Right lung (tissue), 10 donors: ENCODE results near the gene XK. TPM values are rescaled to one million over a fixed set of nuclear protein-coding genes. Genes with fewer than 3 reads are reported as not detected.
"Not testable (repeated sequence)": the region's sequence is repeated elsewhere in the genome, so short reads cannot be mapped to it uniquely, and the experiment has no call there.

ENCODE experiments used
- DNase-seq, 2 donors: peaks; one replicate each; pipeline ENCODE4 v3.0.0-alpha.2; 2013
- long read RNA-seq, 8 donors: transcript quantifications; one replicate each; lab custom pipeline, GENCODE V29; 2026
- polyA plus RNA-seq, 5 donors: library from polyadenylated mRNA; unstranded; fragments of 120-200 nt; gene quantifications; one replicate each; pipeline versions ENCODE4 v1.2.1 to v1.2.3, GENCODE V29; 2013; ENCODE audit warnings: inconsistent platforms in 1 of 5, low replicate concordance in 1 of 5; ENCODE audit not compliant: insufficient read length in 5 of 5, insufficient read depth in 1 of 5

The XK gene
- 1 to 10 TPM; 2.4 to 4.0 (median 2.8) TPM for polyA plus RNA-seq
- long read RNA-seq, donor 1 = 0 reads
- long read RNA-seq, donor 2 = 0 reads
- long read RNA-seq, donor 3 = 0 reads
- long read RNA-seq, donor 4, full-length matches to known transcripts = 3 of 3 reads
- long read RNA-seq, donor 4, partial matches to known transcripts = 0 of 3 reads
- long read RNA-seq, donor 4, other reads (novel, unspliced or antisense) = 0 of 3 reads
- long read RNA-seq, donor 5, full-length matches to known transcripts = 1 of 1 reads
- long read RNA-seq, donor 5, partial matches to known transcripts = 0 of 1 reads
- long read RNA-seq, donor 5, other reads (novel, unspliced or antisense) = 0 of 1 reads
- long read RNA-seq, donor 6, full-length matches to known transcripts = 1 of 1 reads
- long read RNA-seq, donor 6, partial matches to known transcripts = 0 of 1 reads
- long read RNA-seq, donor 6, other reads (novel, unspliced or antisense) = 0 of 1 reads
- long read RNA-seq, donor 7, full-length matches to known transcripts = 3 of 3 reads
- long read RNA-seq, donor 7, partial matches to known transcripts = 0 of 3 reads
- long read RNA-seq, donor 7, other reads (novel, unspliced or antisense) = 0 of 3 reads
- long read RNA-seq, donor 8 = 0 reads

- no peak for DNase-seq
Observed at GRCh38 chrX:37685381-37686359, at the start of gene XK. XK (plus strand) TSS chrX:37685791; CDS start chrX:37685962, 171 bp downstream.

- DNase-seq = no peak
Observed at GRCh38 chrX:37638047-37638446, 47.5 kb upstream of the XK start.

GRCh38 chrX:37640142-37640541 is 45.4 kb upstream of the XK start:
- no peak for DNase-seq

- no peak for DNase-seq
Observed at GRCh38 chrX:37641859-37642258, 43.7 kb upstream of the XK start.

- no peak for DNase-seq
Observed at GRCh38 chrX:37644381-37645305, 40.9 kb upstream of the XK start.

GRCh38 chrX:37646254-37646653 is 39.3 kb upstream of the XK start:
- DNase-seq = no peak

GRCh38 chrX:37650879-37651278 is 34.7 kb upstream of the XK start:
- DNase-seq = not testable (repeated sequence)

- DNase-seq = no peak
Observed at GRCh38 chrX:37651921-37652452, 33.6 kb upstream of the XK start.

- DNase-seq = no peak
Observed at GRCh38 chrX:37652589-37653231, 32.9 kb upstream of the XK start.

- DNase-seq = no peak
Observed at GRCh38 chrX:37653397-37654085, 32.0 kb upstream of the XK start.

GRCh38 chrX:37658343-37659030 is 27.1 kb upstream of the XK start:
- DNase-seq = no peak

GRCh38 chrX:37659047-37659446 is 26.5 kb upstream of the XK start:
- DNase-seq = no peak

GRCh38 chrX:37662181-37662580 is 23.4 kb upstream of the XK start:
- DNase-seq = no peak

- no peak for DNase-seq
Observed at GRCh38 chrX:37666516-37666915, 19.1 kb upstream of the XK start.

- DNase-seq = no peak
Observed at GRCh38 chrX:37667141-37667540, 18.4 kb upstream of the XK start.

GRCh38 chrX:37672563-37672962 is 13.0 kb upstream of the XK start:
- DNase-seq = no peak

GRCh38 chrX:37676811-37677210 is 8.8 kb upstream of the XK start:
- DNase-seq = peak in 1 of 2 donors; percentile 33

GRCh38 chrX:37677243-37677642 is 8.3 kb upstream of the XK start:
- no peak for DNase-seq

- DNase-seq = no peak
Observed at GRCh38 chrX:37677765-37678164, 7.8 kb upstream of the XK start.
